NCI-H510A (cell line): ENCODE measurements around the gene MRPL46.
"Not testable (repeated sequence)": the region's sequence is repeated elsewhere in the genome, so short reads cannot be mapped to it uniquely, and the experiment has no call there.

Experiments used
- DNase-seq: peaks from one replicate; lab custom pipeline; 2025; lab: John Stamatoyannopoulos, UW

Gene MRPL46

DNA sequence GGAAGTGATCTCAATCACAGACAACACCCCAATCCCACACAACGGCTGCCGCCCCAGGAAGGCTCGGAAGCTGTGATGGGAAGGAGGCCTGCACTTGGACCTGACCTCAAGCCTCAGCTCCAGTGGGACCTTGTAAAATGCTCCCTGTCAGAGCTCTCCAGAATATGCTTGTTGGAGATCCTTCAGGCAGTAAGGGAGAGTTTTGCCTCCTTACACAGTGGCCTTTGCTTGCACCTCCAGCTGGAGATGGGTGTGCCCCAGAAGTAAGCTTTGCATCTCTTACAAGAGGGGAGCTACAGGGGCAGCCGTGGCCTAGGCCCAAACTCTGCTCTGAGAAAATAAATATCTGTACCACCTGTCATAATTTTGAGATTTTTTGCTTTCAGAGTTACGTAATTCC lies 10.7 kb upstream of the MRPL46 start:
- no peak for DNase-seq

DNA sequence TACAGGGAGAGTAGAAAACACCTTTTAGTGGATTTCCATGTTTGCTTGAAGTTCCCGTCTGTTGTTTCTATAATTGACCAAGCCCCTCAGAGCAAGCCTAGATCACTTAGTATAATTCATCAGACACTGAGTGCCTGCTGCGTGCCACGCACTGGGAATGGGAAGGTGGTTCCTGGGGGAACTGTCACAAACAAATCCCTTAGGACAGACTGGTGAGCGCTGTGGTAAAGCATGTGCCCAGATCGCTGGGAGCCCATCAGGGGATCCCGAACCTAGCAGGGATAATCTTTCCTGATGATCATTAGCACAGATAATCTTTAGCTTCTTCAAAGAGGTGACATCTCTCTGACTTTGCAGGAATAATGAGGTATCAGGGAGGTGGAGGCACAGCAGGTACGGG lies 9.9 kb upstream of the MRPL46 start:
- no peak for DNase-seq

DNA sequence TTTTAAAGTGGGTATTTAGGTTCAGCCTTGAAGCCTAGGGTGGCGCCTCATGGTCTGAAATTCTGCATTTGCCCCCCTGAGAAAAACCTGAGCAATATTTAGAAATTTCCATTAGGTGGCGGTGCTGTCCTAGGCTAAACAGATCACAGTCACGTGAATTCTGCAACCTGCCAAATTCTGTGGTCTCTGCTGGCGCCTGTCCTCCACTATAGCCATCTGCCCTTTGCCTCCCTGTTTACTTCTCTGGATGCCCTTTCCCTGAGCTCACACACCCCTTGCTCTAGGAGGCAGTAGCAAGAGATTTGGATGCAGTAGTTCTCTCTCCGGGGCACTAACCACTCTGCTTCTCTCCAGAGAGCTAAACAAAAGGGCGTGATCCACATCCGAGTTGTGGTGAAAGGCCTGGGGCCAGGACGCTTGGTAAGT lies 9.5 kb upstream of the MRPL46 start:
- DNase-seq = no peak

DNA sequence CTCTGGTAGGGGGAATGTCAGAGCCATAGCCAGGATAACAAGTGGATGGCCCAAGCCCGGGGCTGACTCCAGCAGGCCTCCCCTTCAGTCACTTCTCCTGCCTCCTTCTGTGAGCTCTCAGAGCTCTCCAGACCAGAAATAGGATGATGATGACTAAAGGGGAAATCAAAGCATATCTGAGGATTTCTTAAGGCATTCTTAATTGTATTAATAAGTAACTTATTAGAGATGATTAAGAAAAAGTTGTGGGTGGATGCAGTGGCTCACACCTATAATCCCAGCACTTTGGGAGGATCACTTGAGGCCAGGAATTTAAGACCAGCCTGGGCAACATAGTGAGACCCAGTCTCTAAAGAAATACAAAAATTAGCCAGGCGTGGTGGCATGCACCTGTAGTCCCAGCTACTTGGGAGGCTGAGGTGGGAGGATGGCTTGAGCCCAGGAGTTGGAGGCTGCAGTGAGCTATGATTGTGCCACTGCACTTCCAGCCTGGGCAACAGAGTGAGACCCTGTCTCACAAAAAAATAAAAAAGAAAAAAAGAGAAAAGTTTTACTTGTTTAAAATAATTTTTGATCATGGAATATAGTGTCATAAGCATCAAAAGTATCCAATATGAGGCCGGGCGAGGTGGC lies 6.6 kb upstream of the MRPL46 start:
- DNase-seq = not testable (repeated sequence)

DNA sequence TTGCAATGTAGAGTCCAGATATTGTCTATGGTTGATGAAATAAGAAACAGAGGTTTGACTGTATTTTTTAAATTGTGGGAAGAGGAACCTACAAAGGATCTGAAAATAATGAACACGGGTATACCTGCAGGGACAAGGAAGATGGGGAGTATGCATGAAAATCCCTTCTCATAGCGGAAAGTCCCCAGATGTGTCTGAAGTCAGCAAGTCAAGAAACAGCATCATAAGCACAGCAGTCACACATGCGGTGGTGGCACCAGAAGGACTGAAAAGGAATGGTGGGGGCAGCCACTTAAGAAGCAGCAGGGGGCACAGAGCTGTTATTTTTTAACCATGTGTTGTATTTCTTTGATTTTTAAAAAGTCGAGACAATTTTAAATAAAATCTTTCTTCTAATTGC lies 5.0 kb upstream of the MRPL46 start:
- no peak for DNase-seq

DNA sequence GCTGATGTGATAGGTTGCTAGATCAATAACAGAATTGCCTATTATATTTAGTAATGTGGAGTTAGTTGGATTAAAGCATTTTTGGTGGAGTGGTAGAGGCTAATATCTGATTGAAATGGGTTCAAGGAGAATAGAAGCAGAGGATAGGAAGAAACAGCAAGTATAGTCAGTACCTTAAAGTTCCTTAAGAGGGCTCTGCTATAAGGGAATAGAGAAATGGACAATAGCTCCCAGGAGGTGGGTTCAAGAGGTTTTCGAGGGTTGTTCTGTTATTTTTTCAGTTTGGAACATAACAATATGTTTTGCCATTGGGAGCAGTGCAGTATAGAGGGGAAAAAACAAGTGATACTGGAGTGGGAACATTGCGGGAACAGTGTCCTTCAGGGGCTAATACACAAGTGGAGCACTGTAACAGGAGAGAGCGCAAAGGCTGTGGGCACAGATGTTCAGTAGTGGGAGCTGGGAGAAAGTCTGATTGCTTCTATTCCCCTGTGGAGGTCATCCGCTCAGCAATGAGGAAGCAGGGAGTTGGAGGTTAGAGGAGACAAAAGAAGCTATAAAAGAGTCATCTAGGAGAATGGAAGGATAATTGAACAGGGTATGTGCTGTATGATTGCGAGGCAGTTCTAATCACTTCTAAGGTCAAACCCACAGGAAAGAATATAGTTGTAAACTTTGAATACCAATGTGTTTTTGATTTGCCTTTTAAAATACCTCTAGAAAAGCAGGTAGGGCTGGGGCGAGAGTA lies 3.6 kb upstream of the MRPL46 start:
- DNase-seq = no peak

DNA sequence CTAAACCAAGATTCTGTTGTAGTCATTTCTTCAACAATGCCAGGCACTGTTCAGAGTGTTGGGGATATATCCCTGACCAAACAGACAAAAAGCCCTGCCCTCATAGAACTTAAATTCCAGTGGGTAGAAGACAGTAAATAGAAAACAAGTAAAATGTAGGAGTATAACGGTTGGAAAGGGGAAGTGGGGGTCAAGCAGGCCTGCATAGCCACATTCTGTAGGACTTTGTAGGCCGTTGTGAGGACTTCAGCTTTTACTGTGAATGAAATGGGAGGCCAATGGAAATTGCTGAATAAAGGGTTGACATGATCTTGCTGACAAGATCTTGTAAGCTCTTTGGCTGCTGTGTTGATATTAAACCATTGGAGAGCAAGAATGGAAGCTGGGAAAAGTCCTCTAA lies 2.1 kb upstream of the MRPL46 start:
- DNase-seq = no peak

DNA sequence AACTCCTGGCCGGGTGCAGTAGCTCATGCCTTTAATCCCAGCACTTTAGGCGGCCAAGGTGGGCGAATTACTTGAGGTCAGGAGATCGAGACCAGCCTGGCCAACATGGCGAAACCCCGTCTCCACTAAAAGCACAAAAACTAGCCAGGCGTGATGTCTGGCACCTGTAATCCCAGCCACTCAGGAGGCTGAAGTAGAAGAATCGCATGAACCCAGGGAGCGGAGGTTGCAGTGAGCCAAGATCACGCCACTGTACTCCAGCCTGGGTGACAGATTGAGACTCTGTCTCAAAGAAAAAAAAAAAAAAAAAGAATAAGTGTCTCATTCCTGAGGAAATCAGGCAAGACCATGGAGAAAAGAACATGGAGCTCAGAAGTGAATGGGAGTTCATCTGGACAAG lies 1.5 kb upstream of the MRPL46 start:
- DNase-seq = not testable (repeated sequence)

DNA sequence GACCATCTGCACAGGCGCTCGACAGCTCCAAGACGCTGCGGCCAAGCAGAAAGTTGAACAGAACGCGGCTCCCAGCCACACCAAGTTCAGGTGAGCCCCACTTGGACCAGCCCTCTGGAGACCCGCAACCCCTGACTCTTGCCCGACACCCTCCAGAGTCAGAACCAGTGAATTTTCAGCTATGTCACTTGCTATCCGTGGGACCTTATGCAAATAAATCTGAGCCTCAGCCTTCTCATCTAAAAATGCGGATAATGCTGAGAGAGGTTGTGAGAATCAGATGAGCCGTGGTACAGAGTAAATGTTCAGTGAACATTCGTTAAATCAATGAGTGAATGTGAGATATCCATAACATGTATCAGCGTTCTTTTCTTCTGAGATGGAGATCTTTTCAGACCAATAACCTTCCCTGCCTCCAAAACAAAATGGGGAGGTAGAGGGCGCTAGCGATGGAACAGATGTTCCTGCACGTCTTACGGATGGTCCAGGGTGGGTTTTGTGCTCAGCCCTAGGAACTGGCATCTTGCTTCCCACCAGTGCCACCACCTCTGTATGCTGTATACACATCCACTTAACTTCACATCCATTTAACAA lies 844 bp upstream of the MRPL46 start:
- no peak for DNase-seq

DNA sequence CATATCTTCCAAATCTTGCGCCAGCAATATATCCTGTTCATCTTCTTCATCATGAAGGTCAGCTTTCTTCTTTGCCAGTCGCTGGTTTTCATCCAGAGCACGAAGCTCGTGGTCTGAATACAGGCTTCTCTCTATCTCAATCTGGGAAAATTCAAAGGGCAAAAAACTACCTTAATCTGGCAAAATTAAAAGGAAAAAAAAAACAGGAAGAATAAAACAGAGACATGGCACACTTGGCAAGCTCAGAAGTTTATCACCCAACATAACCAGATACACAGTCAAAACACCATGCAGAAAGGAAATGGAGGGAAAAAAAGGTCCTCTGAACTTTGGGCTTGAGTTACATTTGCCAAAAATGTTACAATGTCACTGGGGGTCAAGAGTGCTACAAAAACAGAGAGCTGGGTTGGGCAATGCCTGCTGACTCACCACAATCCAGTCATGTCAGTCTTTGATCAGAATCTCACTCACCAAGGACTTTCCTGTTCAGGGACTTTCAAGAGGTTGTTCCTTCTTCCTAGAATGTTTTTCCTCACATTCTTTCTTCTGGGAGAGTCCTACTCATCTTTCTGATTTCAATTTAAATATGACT lies 1.5 kb downstream of the MRPL46 start:
- DNase-seq = no peak

DNA sequence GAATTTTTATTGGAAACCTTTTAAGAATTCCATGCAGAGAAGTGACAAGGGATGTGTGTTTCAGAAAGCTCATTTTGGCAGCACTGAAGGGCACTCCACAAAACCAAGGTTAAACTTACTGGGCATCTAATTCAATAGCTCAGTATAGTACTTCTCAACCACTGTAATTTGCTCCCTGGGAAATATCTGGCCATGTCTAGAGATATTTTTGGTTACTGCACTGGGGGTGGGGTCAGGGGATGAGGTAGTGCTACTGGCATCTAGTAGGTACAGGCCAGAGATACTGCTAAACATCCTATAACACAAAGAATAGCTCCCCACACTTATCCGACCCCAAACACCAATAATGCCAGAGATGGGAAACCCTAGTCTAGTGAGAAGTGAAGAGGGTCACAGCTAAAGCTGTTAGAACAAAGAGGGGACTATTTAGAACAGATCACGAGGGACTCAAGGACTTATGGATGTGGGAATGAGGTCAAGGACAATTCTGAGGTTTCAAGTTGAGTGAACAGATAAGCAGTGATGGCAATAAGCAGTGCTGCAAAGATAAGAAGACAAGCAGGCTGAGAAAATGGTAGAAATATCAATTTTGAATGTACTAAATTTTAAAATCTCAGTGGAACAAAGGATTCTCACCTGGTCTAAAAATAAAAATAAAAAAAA lies 3.2 kb downstream of the MRPL46 start:
- no peak for DNase-seq

DNA sequence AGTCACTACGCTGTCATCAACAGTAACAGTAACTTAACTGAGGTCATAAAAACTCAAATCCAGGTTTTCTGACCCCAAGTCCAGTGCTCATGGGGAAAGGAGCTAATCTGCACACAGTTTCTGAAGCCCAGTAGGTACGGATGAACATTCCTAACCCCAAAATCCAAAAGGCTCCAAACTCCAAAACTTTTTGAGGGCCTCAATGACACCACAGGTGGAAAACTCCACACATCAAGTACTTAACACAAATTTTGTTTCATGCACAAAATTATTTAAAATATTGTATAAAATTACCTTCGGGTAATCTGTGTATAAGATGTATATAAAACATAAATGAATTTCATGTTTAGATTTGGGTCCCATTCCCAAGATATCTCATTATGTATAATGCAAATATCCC lies 10.5 kb downstream of the MRPL46 start:
- no peak for DNase-seq

DNA sequence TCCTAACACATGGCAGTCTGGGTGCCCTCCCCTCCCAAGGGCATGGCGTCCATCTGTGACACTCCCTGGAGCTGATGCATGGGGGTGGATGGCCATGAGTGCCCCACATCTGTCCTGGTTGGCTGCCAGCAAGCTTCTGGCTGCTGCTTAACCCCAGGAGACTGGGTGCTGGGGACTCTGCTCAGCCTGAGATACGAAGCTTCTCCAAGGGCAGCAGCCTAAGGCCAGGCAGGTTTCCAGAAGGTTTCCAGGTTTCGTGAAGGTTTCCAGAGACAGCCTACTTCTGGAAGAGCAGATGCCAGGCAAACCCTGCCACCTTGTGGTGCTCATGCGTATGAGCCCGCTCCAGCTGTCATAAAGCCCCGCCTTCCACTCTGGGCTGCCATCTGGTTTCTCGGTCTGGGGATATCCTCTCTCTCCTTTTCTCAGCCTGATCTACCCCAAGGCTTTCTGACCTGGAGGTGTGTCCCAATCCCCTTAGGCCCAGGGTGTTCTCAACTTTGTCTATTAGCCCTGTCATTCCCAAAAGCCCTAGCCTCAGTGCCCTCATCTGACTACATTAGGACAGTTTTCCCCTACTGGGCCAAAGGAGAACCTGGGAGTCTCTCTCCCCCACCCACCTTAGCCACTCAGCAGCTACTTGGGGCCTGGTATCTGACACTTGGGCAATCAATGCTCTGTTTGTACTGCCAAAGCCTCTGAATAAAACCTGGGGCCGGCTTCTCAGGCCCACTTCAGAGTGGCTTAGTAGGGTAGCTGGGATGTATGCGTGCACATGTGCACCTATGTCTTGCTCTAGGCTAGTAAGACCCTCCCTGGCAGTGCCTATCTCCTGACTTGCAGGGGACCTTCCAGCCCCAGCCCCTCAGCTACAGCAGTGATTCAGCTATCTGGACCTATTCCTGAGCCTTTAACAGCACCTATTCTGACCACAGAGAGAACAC lies 12.0 kb downstream of the MRPL46 start:
- peak; percentile 17 for DNase-seq

DNA sequence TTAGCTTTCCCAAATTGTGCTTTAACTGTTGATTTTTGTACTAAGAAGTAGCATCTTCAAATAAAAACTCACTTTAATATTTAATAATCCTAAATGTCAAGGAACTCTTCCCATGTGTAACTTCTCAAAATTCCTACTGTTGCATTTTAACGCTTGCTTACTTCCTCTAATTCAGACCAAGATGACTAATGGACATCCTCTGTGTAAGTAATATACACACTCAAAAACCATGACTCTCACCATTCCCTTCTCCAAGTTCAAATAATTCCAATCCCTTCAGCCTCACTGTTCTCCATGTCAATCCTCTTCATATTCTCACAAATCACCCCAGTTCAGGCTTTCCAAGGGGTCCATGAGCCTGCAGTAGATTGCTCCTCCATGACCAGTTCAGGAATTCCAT lies 13.0 kb downstream of the MRPL46 start:
- DNase-seq = no peak

DNA sequence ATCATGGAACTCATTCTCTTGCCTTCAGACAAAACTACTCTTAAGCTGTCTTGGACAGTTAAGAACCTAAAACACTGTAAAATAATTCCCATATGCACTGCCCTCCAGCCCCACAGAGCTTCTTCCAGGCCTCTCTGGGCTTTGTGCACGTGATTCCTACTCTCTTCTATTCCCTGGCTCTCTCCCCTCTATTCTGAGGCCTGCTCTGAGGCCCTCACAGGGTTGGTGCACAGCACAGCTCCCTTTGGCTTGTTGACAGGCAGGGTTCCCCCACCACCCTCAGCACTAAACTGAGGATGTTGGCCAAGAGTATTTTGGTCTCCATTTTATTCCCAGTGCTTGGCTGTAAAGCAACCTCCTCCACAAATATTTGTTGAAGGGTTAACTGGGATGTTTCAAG lies 13.5 kb downstream of the MRPL46 start:
- no peak for DNase-seq

DNA sequence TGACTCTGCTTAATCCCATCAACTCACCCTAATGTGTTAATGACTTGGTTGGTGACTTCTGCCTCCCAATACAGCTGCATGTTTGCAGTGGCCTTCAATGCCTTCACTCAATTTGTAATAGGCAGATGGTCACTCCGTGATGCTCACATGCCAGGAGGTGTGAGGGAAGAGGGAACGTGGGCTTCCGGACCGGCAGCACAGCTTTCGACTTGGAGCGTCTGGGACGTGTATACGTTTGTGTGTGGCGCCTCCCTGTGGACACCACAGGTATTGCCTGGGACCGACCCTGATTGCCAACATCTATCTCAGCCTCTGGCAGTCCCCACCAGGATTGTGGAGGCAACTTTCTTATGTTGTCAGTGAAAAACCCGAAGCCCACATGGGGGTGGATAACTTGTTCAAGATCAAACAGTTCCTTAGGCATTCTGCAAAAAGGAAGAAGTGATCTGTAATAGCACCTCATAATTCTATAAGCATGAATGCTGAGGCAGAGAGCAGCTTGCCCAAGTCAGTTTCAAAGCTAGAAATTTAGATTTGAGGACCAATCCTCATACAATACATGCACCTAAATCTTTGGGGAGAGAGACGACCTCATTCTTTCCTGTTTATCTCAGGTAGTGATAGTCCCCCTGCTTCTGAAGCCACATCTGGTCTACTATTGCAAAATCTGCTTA lies 16.9 kb downstream of the MRPL46 start:
- DNase-seq = peak; percentile 11

DNA sequence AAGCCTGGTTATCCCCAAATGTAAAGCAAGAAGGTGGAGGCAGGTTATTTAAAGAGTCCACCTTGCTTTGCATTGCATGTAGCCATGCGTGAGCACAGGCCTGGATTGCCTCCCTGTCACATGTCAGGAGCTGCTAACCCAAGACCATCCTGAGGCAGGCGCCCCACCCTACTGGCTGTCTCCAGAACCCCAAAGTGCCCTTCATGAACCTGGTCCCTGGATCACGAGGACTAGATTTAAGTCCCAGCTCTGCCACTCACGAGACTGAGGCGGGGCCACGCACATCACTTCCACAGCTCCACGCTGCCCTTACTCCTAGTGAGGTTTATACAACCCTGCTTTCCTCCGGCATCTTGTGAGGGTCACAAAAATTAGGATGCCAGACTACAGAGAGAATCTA lies 17.6 kb downstream of the MRPL46 start:
- no peak for DNase-seq

DNA sequence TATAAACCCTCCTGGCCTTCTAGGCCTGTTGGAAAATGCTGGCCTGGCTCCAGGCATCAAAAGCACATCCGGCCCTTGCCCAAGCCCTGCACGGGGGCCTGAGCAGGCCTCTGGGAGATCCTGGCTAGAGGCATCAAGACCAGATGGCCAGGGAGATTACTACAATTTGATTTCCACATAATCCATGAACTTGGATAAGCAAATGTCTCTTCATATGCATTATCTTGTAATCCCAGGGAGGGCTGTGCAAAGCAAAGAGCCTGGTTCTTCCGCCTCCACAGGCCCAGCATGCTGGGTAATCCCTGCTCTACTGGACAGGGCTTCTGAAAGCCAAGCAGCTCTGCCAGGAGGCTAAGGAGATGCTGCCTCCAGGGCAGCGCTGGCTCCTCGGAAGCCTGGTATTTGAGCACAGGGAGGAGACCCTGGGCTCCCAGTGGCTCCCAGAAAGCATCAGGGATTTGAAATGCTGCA lies 18.2 kb downstream of the MRPL46 start:
- no peak for DNase-seq

DNA sequence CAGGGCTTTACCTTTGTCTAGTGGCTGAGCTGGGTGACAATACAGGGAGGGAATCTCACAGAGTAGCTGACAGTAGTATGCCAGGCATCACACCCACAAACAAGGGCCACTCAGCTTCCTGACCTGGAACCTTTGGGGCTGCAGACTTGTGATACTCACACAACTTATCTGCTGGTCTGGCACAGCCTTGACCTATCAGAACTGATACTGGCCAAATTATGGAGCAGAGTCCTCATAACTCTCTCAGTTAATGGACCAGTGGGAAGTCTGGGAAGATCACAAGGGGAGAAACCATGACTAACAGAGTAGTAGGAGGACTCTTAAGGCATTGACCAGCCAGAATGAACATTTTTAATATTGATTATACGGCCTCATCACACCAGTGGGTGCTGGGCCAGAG lies 19.4 kb downstream of the MRPL46 start:
- DNase-seq = no peak

DNA sequence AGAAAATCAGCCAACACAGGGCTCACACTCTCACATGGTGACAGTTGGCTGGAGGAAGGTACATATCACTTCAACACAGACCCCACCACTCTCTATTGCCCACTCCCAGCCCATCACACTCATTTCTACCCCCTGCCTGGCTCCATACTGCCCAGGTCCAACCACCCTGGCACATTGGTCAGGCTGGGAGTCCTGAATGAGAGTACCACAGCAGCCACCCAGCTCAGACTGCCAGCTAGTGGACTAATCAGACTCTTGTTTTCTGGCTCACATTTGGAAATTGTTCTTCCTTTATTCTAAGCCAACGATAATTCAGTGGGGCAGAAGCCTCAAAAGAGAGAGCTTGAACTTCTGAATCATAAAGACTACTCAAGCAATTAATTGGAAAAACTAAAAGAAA lies 20.0 kb downstream of the MRPL46 start:
- no peak for DNase-seq
